Osteocyte (in vitro differentiated cells): ENCODE results near the gene WDR6. TPM values are rescaled to one million over a fixed set of nuclear protein-coding genes. Genes with fewer than 3 reads are reported as not detected.
"Not testable (repeated sequence)": the region's sequence is repeated elsewhere in the genome, so short reads cannot be mapped to it uniquely, and the experiment has no call there.

Experiments used
- DNase-seq: peaks from one replicate; pipeline ENCODE4 v3.0.0; 2021; ENCODE audit warnings: mixed read lengths; ENCODE audit not compliant: unreplicated experiment; ENCODE audit errors: extremely low spot score
- H3K27ac Mint-ChIP-seq: one replicate; pipeline ENCODE4 v1.8.0; 2021; ENCODE audit warnings: mild to moderate bottlenecking, mixed read lengths; ENCODE audit not compliant: unreplicated experiment
- H3K27me3 Mint-ChIP-seq: one replicate; pipeline ENCODE4 v1.8.0; 2021; ENCODE audit warnings: mixed read lengths; ENCODE audit not compliant: unreplicated experiment
- H3K36me3 Mint-ChIP-seq: one replicate; pipeline ENCODE4 v1.8.0; 2021; ENCODE audit warnings: mixed read lengths; ENCODE audit not compliant: unreplicated experiment
- H3K4me1 Mint-ChIP-seq: one replicate; pipeline ENCODE4 v1.8.0; 2021; ENCODE audit warnings: mixed read lengths; ENCODE audit not compliant: unreplicated experiment
- H3K4me3 Mint-ChIP-seq: one replicate; pipeline ENCODE4 v1.8.0; 2021; ENCODE audit warnings: mild to moderate bottlenecking, moderate library complexity, mixed read lengths; ENCODE audit not compliant: unreplicated experiment
- H3K9me3 Mint-ChIP-seq: one replicate; pipeline ENCODE4 v1.8.0; 2021; ENCODE audit warnings: mixed read lengths; ENCODE audit not compliant: unreplicated experiment
- CTCF ChIP-seq: fragments of 200-600 bp; sonication (generic); IDR thresholded peaks from 2 replicates; pipeline ENCODE4 v1.5.0; 2021; ENCODE audit warnings: antibody characterized with exemption, mild to moderate bottlenecking, moderate library complexity
- total RNA-seq: library from RNA; stranded (reverse); gene quantifications from 2 replicates; pipeline ENCODE4 v1.2.1, GENCODE V29; 2021

Gene WDR6
- total RNA-seq, 1 donor from 2014 or later = 236 TPM

GRCh38 chr3:49005303-49005680 lies 1.9 kb upstream of the WDR6 start:
- Mint-ChIP-seq H3K36me3 (peaks cover 2% of the 10 kb centered on the region), H3K9me3 (no peaks in the 10 kb centered on the region), H3K4me3 (no peak overlapping the region), H3K27me3 (no peaks in the 10 kb centered on the region), H3K4me1 (peaks cover 31% of the 10 kb centered on the region), H3K27ac (no peak overlapping the region)
- no peak for DNase-seq
- TF ChIP-seq CTCF = no peak

- peak overlapping the region; percentile 100 for H3K27ac Mint-ChIP-seq
- DNase-seq = no peak
- no peaks in the 10 kb centered on the region for H3K27me3 Mint-ChIP-seq
Observed at GRCh38 chr3:49005998-49006397, 1.2 kb upstream of the WDR6 start.

GRCh38 chr3:49006408-49007067 lies 653 bp upstream of the WDR6 start:
- H3K36me3 Mint-ChIP-seq = no peaks in the 10 kb centered on the region

More at GRCh38 chr3:49005998-49006397, 1.2 kb upstream of the WDR6 start:
- Mint-ChIP-seq H3K36me3 (peaks cover 1% of the 10 kb centered on the region), H3K4me1 (peaks cover 31% of the 10 kb centered on the region), H3K9me3 (no peaks in the 10 kb centered on the region), H3K4me3 (peak overlapping the region; percentile 100)
- TF ChIP-seq CTCF = no peak

GRCh38 chr3:49007771-49008528 lies 759 bp downstream of the WDR6 start:
- Mint-ChIP-seq H3K36me3 (peaks cover 3% of the 10 kb centered on the region), H3K9me3 (no peaks in the 10 kb centered on the region), H3K4me1 (peaks cover 31% of the 10 kb centered on the region), H3K27ac (peak overlapping the region; percentile 100), H3K4me3 (peak overlapping the region; percentile 100), H3K27me3 (no peaks in the 10 kb centered on the region)
- DNase-seq = peak; percentile 92
- no peak for TF ChIP-seq CTCF

More at GRCh38 chr3:49006408-49007067, 653 bp upstream of the WDR6 start:
- Mint-ChIP-seq H3K9me3 (no peaks in the 10 kb centered on the region), H3K27me3 (no peaks in the 10 kb centered on the region), H3K4me1 (peaks cover 31% of the 10 kb centered on the region), H3K27ac (peak overlapping the region; percentile 100), H3K4me3 (peak overlapping the region; percentile 100)
- no peak for DNase-seq
- TF ChIP-seq CTCF = no peak

- not testable (repeated sequence) for H3K27me3 Mint-ChIP-seq, H3K36me3 Mint-ChIP-seq, H3K9me3 Mint-ChIP-seq, DNase-seq
- peak overlapping the region; percentile 100 for H3K4me3 Mint-ChIP-seq
- H3K4me1 Mint-ChIP-seq = peaks cover 31% of the 10 kb centered on the region
- peak overlapping the region; percentile 100 for H3K27ac Mint-ChIP-seq
Observed at GRCh38 chr3:49008627-49009026, 1.4 kb downstream of the WDR6 start.
